Tongue (tissue), 2 donors: ENCODE measurements around the gene ALOX12. TPM values are rescaled to one million over a fixed set of nuclear protein-coding genes. Genes with fewer than 3 reads are reported as not detected.

ENCODE experiments used
- DNase-seq: peaks from one replicate; pipeline ENCODE4 v3.0.0-alpha.2; 2015
- total RNA-seq: library from RNA; depleted of rRNA; stranded (reverse); fragments of >200 nt; gene quantifications from one replicate; pipeline ENCODE4 v1.2.3, GENCODE V29; 2014

ALOX12 gene
- total RNA-seq, 1 donor from 2014 or later = 12.2 TPM

- no peak for DNase-seq
These were observed 6.6 kb downstream of the ALOX12 start for GRCh38 chr17:7002288-7003047.

GRCh38 chr17:7003745-7004144 is 7.9 kb downstream of the ALOX12 start:
- no peak for DNase-seq

- peak; percentile 84 for DNase-seq
These were observed 8.8 kb downstream of the ALOX12 start for GRCh38 chr17:7004398-7005253.

GRCh38 chr17:7005716-7006115 is 9.9 kb downstream of the ALOX12 start:
- DNase-seq = no peak

GRCh38 chr17:7007143-7007542 is 11.3 kb downstream of the ALOX12 start:
- DNase-seq = no peak

GRCh38 chr17:7010523-7010922 is 14.7 kb downstream of the ALOX12 start:
- DNase-seq = no peak

- DNase-seq = no peak
These were observed 15.6 kb downstream of the ALOX12 start for GRCh38 chr17:7011415-7011814.

GRCh38 chr17:7011942-7012254 is 16.0 kb downstream of the ALOX12 start:
- no peak for DNase-seq

GRCh38 chr17:7014261-7014994 is 18.6 kb downstream of the ALOX12 start:
- DNase-seq = peak; percentile 98

GRCh38 chr17:7014995-7015958 is 19.4 kb downstream of the ALOX12 start:
- DNase-seq = peak; percentile 38

- DNase-seq = no peak
These were observed 20.6 kb downstream of the ALOX12 start for GRCh38 chr17:7016418-7016817.

- DNase-seq = no peak
These were observed 21.3 kb downstream of the ALOX12 start for GRCh38 chr17:7016886-7017826.

GRCh38 chr17:7017827-7018200 is 22.0 kb downstream of the ALOX12 start:
- no peak for DNase-seq

- DNase-seq = no peak
These were observed 22.6 kb downstream of the ALOX12 start for GRCh38 chr17:7018331-7018964.

GRCh38 chr17:7019367-7019766 is 23.5 kb downstream of the ALOX12 start:
- no peak for DNase-seq

GRCh38 chr17:7019839-7020519 is 24.1 kb downstream of the ALOX12 start:
- DNase-seq = peak; percentile 58

- DNase-seq = no peak
These were observed 25.2 kb downstream of the ALOX12 start for GRCh38 chr17:7020894-7021664.

- DNase-seq = peak; percentile 78
These were observed 26.3 kb downstream of the ALOX12 start for GRCh38 chr17:7021993-7022778.
